IMR-90 (cell line): Measurements from ENCODE around the gene IRAK3.

Experiments
- CEBPB ChIP-seq: IDR thresholded peaks from 2 replicates; pipeline ENCODE4 v1.6.1; 2012; ENCODE audit warnings: low read depth, low read length, improper control_type of control experiment
- MAFK ChIP-seq: IDR thresholded peaks from 2 replicates; pipeline ENCODE4 v1.6.1; 2012; ENCODE audit warnings: low read depth, low read length, improper control_type of control experiment
- MXI1 ChIP-seq: IDR thresholded peaks from 2 replicates; pipeline ENCODE4 v1.6.1; 2012; ENCODE audit warnings: low read depth, mild to moderate bottlenecking, low read length, moderate library complexity, borderline replicate concordance
- POLR2A ChIP-seq: IDR thresholded peaks from 2 replicates; pipeline ENCODE4 v1.6.1; 2012; ENCODE audit warnings: mild to moderate bottlenecking, low read depth, low read length
- RAD21 ChIP-seq: IDR thresholded peaks from 2 replicates; pipeline ENCODE4 v1.6.1; 2012; ENCODE audit warnings: low read length, improper control_type of control experiment
- RCOR1 ChIP-seq: IDR thresholded peaks from 2 replicates; pipeline ENCODE4 v1.6.1; 2012; ENCODE audit warnings: mild to moderate bottlenecking, low read length, improper control_type of control experiment; ENCODE audit not compliant: insufficient replicate concordance
- RFX5 ChIP-seq: IDR thresholded peaks from 2 replicates; pipeline ENCODE4 v1.8.0; 2012; ENCODE audit warnings: low read depth, mild to moderate bottlenecking, low read length, moderate library complexity
- SMC3 ChIP-seq: fragments of 150-350 bp; IDR thresholded peaks from 2 replicates; pipeline ENCODE4 v1.6.1; 2016; ENCODE audit warnings: low read depth, mild to moderate bottlenecking, antibody characterized with exemption, low read length, moderate library complexity
- TF ChIP-seq, protein P1 (sequence below): conservative IDR thresholded peaks from 2 replicates; pipeline ENCODE4 v1.5.1; 2012; ENCODE audit warnings: mild to moderate bottlenecking, low read depth, low read length, improper control_type of control experiment
- TF ChIP-seq, protein P2 (sequence below): fragments of 150-350 bp; IDR thresholded peaks from 2 replicates; pipeline ENCODE4 v1.6.1; 2017; ENCODE audit warnings: mild to moderate bottlenecking, antibody characterized with exemption, low read length, low read depth

DNA sequence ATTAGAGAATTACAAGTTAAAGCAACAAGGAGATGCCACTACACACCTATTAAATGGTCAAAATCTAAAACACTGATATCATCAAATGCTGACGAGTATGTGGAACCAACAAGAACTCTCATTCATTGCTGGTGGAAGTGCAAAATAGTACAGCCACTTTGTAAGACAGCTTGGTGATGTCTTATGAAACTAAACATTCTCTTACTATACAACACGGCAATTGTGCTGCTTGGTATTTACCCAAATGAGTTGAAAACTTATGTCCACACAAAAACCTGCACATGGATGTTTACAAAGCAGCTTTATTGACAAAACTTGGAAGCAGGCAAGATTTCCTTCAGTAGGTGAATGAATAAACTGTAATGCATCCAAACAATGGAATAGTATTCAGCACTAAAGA is 22.5 kb upstream of the IRAK3 start:
- TF ChIP-seq, protein P1, sequence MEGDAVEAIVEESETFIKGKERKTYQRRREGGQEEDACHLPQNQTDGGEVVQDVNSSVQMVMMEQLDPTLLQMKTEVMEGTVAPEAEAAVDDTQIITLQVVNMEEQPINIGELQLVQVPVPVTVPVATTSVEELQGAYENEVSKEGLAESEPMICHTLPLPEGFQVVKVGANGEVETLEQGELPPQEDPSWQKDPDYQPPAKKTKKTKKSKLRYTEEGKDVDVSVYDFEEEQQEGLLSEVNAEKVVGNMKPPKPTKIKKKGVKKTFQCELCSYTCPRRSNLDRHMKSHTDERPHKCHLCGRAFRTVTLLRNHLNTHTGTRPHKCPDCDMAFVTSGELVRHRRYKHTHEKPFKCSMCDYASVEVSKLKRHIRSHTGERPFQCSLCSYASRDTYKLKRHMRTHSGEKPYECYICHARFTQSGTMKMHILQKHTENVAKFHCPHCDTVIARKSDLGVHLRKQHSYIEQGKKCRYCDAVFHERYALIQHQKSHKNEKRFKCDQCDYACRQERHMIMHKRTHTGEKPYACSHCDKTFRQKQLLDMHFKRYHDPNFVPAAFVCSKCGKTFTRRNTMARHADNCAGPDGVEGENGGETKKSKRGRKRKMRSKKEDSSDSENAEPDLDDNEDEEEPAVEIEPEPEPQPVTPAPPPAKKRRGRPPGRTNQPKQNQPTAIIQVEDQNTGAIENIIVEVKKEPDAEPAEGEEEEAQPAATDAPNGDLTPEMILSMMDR: no peak
- TF ChIP-seq POLR2A (no peak), RAD21 (no peak), RCOR1 (no peak), SMC3 (no peak), CEBPB (no peak), MAFK (no peak), RFX5 (no peak), MXI1 (no peak)
- TF ChIP-seq, protein P2, sequence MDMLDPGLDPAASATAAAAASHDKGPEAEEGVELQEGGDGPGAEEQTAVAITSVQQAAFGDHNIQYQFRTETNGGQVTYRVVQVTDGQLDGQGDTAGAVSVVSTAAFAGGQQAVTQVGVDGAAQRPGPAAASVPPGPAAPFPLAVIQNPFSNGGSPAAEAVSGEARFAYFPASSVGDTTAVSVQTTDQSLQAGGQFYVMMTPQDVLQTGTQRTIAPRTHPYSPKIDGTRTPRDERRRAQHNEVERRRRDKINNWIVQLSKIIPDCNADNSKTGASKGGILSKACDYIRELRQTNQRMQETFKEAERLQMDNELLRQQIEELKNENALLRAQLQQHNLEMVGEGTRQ: no peak
